ENCODE results near the gene PDE7B. TPM values are rescaled to one million over a fixed set of nuclear protein-coding genes. Genes with fewer than 3 reads are reported as not detected.

PDE7B gene
- total RNA-seq, 1 donor from 2014 or later: 11.1 TPM

GRCh38 chr6:136037242-136037875 lies 185.9 kb downstream of the PDE7B start:
- no peaks in the 10 kb centered on the region for H3K9me3 Mint-ChIP-seq
- no peak overlapping the region for H3K27ac Mint-ChIP-seq
- intact Hi-C loops (cut with micrococcal nuclease): no loop called here
- H3K4me3 Mint-ChIP-seq: no peak overlapping the region
- no peaks in the 10 kb centered on the region for H3K4me1 Mint-ChIP-seq (ENCODE audit: low read depth)
- no peak for DNase-seq (ENCODE audit: low spot score)
- no peaks in the 10 kb centered on the region for H3K36me3 Mint-ChIP-seq (ENCODE audit: low read depth)
- peaks cover 6% of the 10 kb centered on the region for H3K27me3 Mint-ChIP-seq (ENCODE audit: insufficient read depth)

DNA sequence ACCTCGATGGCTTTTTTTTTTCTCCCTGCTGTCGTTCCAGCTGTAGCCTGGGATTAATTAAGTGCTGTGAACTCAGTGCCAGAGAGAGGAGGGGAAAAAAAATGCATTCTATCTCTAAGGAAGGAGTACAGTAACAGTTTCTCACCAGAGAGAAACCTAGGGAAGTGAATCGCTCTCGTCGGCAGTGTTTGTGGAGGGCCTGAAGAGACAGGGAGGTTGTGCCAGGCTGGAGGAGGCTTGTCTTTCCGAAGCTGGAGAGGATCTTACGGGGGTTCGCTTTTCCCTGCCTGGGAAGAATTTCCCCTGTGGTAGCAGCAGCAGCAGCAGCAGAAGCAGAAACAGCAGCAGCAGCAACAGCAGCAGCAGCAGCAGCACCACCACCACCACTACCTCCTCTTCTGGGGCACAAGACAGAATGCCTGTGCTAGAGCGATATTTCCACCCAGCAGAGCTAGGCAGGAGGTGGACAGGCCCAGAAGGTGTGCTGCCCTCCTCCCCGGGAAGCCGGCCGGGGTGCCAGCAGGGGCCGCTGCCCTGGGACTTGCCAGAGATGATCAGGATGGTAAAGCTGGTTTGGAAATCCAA lies 186.5 kb downstream of the PDE7B start:
- Mint-ChIP-seq H3K27ac (no peak overlapping the region), H3K4me3 (no peak overlapping the region)
- intact Hi-C loops (cut with micrococcal nuclease): no loop called here

GRCh38 chr6:136038531-136038930 lies 187.0 kb downstream of the PDE7B start:
- Mint-ChIP-seq H3K4me3 (no peak overlapping the region), H3K36me3 (ENCODE audit: low read depth) (no peaks in the 10 kb centered on the region), H3K9me3 (no peaks in the 10 kb centered on the region), H3K27me3 (ENCODE audit: insufficient read depth) (peaks cover 4% of the 10 kb centered on the region), H3K4me1 (ENCODE audit: low read depth) (no peaks in the 10 kb centered on the region), H3K27ac (no peak overlapping the region)
- intact Hi-C loops (cut with micrococcal nuclease): no loop called here
- DNase-seq (ENCODE audit: low spot score): no peak

More for the DNA sequence above, 186.5 kb downstream of the PDE7B start:
- no peaks in the 10 kb centered on the region for H3K36me3 Mint-ChIP-seq (ENCODE audit: low read depth)
- H3K9me3 Mint-ChIP-seq: no peaks in the 10 kb centered on the region
- no peaks in the 10 kb centered on the region for H3K4me1 Mint-ChIP-seq (ENCODE audit: low read depth)
- H3K27me3 Mint-ChIP-seq (ENCODE audit: insufficient read depth): peaks cover 6% of the 10 kb centered on the region
- no peak for DNase-seq (ENCODE audit: low spot score)

DNA sequence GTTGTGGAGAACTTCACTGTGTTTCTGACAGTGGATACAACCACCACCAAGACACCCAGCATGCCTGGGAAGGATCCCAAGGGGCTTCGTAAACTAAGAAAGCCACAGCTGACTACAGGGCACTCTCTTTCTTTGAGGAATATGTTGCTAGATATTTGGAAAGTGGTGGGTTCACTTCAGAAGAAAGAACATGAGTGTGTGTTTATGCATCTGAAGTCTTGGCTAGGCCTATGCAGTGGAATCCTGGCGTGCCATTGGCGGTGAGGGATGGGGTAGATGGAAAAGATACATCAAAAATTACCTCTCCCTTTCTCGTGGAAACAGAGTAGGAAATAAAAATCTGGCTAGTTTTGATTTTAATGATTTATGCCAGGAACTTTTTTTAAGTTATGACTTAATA lies 187.7 kb downstream of the PDE7B start:
- Mint-ChIP-seq H3K27ac (no peak overlapping the region), H3K4me1 (ENCODE audit: low read depth) (no peaks in the 10 kb centered on the region), H3K36me3 (ENCODE audit: low read depth) (no peaks in the 10 kb centered on the region), H3K27me3 (ENCODE audit: insufficient read depth) (peaks cover 8% of the 10 kb centered on the region), H3K4me3 (no peak overlapping the region), H3K9me3 (no peaks in the 10 kb centered on the region)
- intact Hi-C loops (cut with micrococcal nuclease): no loop called here
- DNase-seq (ENCODE audit: low spot score): no peak

- H3K27ac Mint-ChIP-seq: no peak overlapping the region
- intact Hi-C loops (cut with micrococcal nuclease): no loop called here
- H3K27me3 Mint-ChIP-seq (ENCODE audit: insufficient read depth): no peaks in the 10 kb centered on the region
- peaks cover 4% of the 10 kb centered on the region for H3K36me3 Mint-ChIP-seq (ENCODE audit: low read depth)
- DNase-seq (ENCODE audit: low spot score): no peak
- H3K4me1 Mint-ChIP-seq (ENCODE audit: low read depth): peaks cover 15% of the 10 kb centered on the region
- no peak overlapping the region for H3K4me3 Mint-ChIP-seq
- peaks cover 5% of the 10 kb centered on the region for H3K9me3 Mint-ChIP-seq
These were observed 199.0 kb downstream of the PDE7B start for GRCh38 chr6:136050475-136050874.

- Mint-ChIP-seq H3K4me1 (ENCODE audit: low read depth) (peaks cover 15% of the 10 kb centered on the region), H3K4me3 (no peak overlapping the region), H3K36me3 (ENCODE audit: low read depth) (peaks cover 4% of the 10 kb centered on the region)
These were observed 199.8 kb downstream of the PDE7B start for GRCh38 chr6:136051140-136051775.

DNA sequence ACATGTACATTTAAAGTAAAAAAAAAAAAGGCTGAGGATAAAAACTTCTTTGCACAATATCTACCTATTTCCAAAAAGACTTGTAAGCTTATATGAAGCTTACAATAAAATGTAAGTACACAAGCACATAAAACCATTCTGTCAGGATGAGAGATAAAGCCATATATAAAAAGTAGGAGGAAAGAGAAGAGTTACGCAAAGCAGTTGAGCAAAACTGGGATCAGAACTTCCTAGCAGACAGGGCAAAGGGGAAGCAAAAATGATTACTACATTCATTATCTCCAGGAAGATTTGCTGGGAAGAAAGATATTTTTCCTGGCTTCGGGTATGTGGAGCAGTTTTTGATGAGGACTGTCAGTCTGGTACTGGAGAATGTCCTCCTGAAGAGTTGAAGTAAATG lies 200.5 kb downstream of the PDE7B start:
- peaks cover 2% of the 10 kb centered on the region for H3K36me3 Mint-ChIP-seq (ENCODE audit: low read depth)
- intact Hi-C loops (cut with micrococcal nuclease): no loop called here
- H3K27ac Mint-ChIP-seq: no peak overlapping the region
- H3K4me3 Mint-ChIP-seq: no peak overlapping the region
- peaks cover 15% of the 10 kb centered on the region for H3K4me1 Mint-ChIP-seq (ENCODE audit: low read depth)
- peaks cover 5% of the 10 kb centered on the region for H3K9me3 Mint-ChIP-seq
- H3K27me3 Mint-ChIP-seq (ENCODE audit: insufficient read depth): no peaks in the 10 kb centered on the region
- no peak for DNase-seq (ENCODE audit: low spot score)

More at GRCh38 chr6:136051140-136051775, 199.8 kb downstream of the PDE7B start:
- Mint-ChIP-seq H3K27me3 (ENCODE audit: insufficient read depth) (no peaks in the 10 kb centered on the region), H3K9me3 (peaks cover 5% of the 10 kb centered on the region), H3K27ac (no peak overlapping the region)
- intact Hi-C loops (cut with micrococcal nuclease): no loop called here
- no peak for DNase-seq (ENCODE audit: low spot score)

- H3K4me3 Mint-ChIP-seq: no peak overlapping the region
- H3K36me3 Mint-ChIP-seq (ENCODE audit: low read depth): no peaks in the 10 kb centered on the region
- H3K4me1 Mint-ChIP-seq (ENCODE audit: low read depth): no peaks in the 10 kb centered on the region
- no peaks in the 10 kb centered on the region for H3K27me3 Mint-ChIP-seq (ENCODE audit: insufficient read depth)
- no peak for DNase-seq (ENCODE audit: low spot score)
- no peaks in the 10 kb centered on the region for H3K9me3 Mint-ChIP-seq
- intact Hi-C loops (cut with micrococcal nuclease): no loop called here
- no peak overlapping the region for H3K27ac Mint-ChIP-seq
These were observed 207.4 kb downstream of the PDE7B start for GRCh38 chr6:136058852-136059251.

DNA sequence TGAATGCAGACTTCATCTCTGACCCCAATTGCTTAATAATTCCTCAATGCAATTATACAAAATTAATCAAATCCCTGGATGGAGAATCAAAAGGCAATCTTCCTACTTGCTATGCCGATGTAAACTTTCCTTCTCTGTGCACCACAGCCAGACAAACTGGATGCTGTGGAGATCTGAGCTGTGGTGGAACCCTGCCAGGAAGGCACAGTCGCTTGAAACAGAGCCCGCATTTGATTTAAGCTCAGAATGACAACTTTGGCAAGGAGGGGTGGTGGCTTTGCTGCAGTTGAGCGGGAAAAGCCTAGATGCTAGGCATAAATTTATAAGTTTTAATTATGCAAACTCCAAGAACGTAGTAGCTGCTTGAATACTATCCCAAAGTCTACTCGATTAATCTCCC lies 207.8 kb downstream of the PDE7B start:
- no peaks in the 10 kb centered on the region for H3K9me3 Mint-ChIP-seq

DNA sequence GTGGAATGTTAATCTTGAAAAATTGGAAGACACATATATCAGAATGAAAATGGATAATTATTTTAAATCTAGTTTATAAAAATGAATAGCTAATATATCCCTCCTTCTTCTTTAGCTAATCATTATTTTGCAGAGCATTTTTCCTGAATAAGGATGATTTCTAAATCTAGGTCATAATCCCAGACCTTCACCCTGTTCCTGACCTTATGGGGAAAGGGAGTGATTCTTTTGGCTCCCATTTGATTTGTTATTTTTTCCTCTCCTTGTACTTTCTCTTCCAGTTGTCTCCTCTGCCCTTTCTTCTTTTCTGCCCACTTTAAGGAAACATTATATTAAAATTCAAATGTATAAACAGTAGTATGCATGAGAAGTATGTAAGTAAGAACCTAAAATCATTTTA lies 208.6 kb downstream of the PDE7B start:
- no peaks in the 10 kb centered on the region for H3K36me3 Mint-ChIP-seq (ENCODE audit: low read depth)
- H3K4me1 Mint-ChIP-seq (ENCODE audit: low read depth): no peaks in the 10 kb centered on the region
- H3K27ac Mint-ChIP-seq: no peak overlapping the region
- DNase-seq (ENCODE audit: low spot score): no peak
- H3K4me3 Mint-ChIP-seq: no peak overlapping the region
- H3K9me3 Mint-ChIP-seq: no peaks in the 10 kb centered on the region
- H3K27me3 Mint-ChIP-seq (ENCODE audit: insufficient read depth): peaks cover 2% of the 10 kb centered on the region
- intact Hi-C loops (cut with micrococcal nuclease): no loop called here

More for the DNA sequence above, 207.8 kb downstream of the PDE7B start:
- Mint-ChIP-seq H3K27me3 (ENCODE audit: insufficient read depth) (no peaks in the 10 kb centered on the region), H3K4me1 (ENCODE audit: low read depth) (no peaks in the 10 kb centered on the region), H3K36me3 (ENCODE audit: low read depth) (no peaks in the 10 kb centered on the region), H3K4me3 (no peak overlapping the region), H3K27ac (no peak overlapping the region)
- intact Hi-C loops (cut with micrococcal nuclease): no loop called here
- no peak for DNase-seq (ENCODE audit: low spot score)

GRCh38 chr6:136060759-136061158 lies 209.3 kb downstream of the PDE7B start:
- Mint-ChIP-seq H3K36me3 (ENCODE audit: low read depth) (no peaks in the 10 kb centered on the region), H3K27me3 (ENCODE audit: insufficient read depth) (peaks cover 2% of the 10 kb centered on the region), H3K27ac (no peak overlapping the region), H3K9me3 (no peaks in the 10 kb centered on the region), H3K4me3 (no peak overlapping the region), H3K4me1 (ENCODE audit: low read depth) (no peaks in the 10 kb centered on the region)
- no peak for DNase-seq (ENCODE audit: low spot score)
- intact Hi-C loops (cut with micrococcal nuclease): no loop called here

- Mint-ChIP-seq H3K9me3 (no peaks in the 10 kb centered on the region), H3K27me3 (ENCODE audit: insufficient read depth) (peaks cover 2% of the 10 kb centered on the region), H3K4me1 (ENCODE audit: low read depth) (no peaks in the 10 kb centered on the region), H3K27ac (no peak overlapping the region), H3K4me3 (no peak overlapping the region), H3K36me3 (ENCODE audit: low read depth) (no peaks in the 10 kb centered on the region)
- no peak for DNase-seq (ENCODE audit: low spot score)
- intact Hi-C loops (cut with micrococcal nuclease): no loop called here
These were observed 210.2 kb downstream of the PDE7B start for GRCh38 chr6:136061701-136062100.

- H3K27ac Mint-ChIP-seq: no peak overlapping the region
- H3K27me3 Mint-ChIP-seq (ENCODE audit: insufficient read depth): peaks cover 2% of the 10 kb centered on the region
- H3K4me3 Mint-ChIP-seq: no peak overlapping the region
- H3K4me1 Mint-ChIP-seq (ENCODE audit: low read depth): no peaks in the 10 kb centered on the region
- no peaks in the 10 kb centered on the region for H3K36me3 Mint-ChIP-seq (ENCODE audit: low read depth)
- no peaks in the 10 kb centered on the region for H3K9me3 Mint-ChIP-seq
- intact Hi-C loops (cut with micrococcal nuclease): no loop called here
- no peak for DNase-seq (ENCODE audit: low spot score)
These were observed 211.6 kb downstream of the PDE7B start for GRCh38 chr6:136063096-136063495.
